BE2C (cell line): ENCODE data around the gene RNF212B.
"Not testable (repeated sequence)": the region's sequence is repeated elsewhere in the genome, so short reads cannot be mapped to it uniquely, and the experiment has no call there.

Experiments
- DNase-seq: peaks from one replicate; pipeline ENCODE4 v3.0.0-alpha.2; 2020
- H3K27me3 ChIP-seq: fragments of 250-450 bp; sonication (Bioruptor Pico); 2 replicates; pipeline ENCODE4 v1.5.1; 2020; ENCODE audit warnings: mild to moderate bottlenecking
- H3K36me3 ChIP-seq: fragments of 250-450 bp; sonication (Bioruptor Pico); 2 replicates; pipeline ENCODE4 v1.5.1; 2020; ENCODE audit warnings: mild to moderate bottlenecking
- H3K4me1 ChIP-seq: fragments of 250-450 bp; sonication (Bioruptor Pico); 2 replicates; pipeline ENCODE4 v1.5.1; 2020
- H3K4me3 ChIP-seq: 2 replicates; pipeline ENCODE4 v1.5.1; 2011; ENCODE audit warnings: low read depth, low read length
- H3K9me3 ChIP-seq: fragments of 250-450 bp; sonication (Bioruptor Pico); 2 replicates; pipeline ENCODE4 v1.5.1; 2020
- TF ChIP-seq, protein P1 (sequence below): IDR thresholded peaks from 2 replicates; pipeline ENCODE4 v1.5.1; 2012; ENCODE audit warnings: mild to moderate bottlenecking, low read depth, low read length

Gene RNF212B

DNA sequence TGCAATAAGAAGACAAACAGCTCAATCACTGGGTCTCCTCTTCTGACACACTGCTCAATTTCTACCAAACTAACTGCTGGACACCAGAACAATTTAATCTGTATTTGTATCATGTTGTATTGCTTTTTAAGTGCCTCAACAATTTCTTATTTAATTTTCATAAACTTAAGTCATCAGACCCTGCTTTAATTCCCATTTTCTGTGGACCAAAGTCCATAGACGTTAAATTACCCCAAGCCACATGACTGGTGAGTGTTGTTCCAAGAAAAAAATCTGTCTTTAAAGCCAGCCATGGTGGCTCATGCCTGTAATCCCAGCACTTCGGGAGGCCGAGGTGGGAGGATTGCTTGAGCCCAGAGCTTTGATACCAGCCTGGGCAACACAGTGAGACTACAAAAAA lies 39.5 kb downstream of the RNF212B start:
- Histone ChIP-seq H3K36me3 (no peaks in the 10 kb centered on the region), H3K4me1 (no peaks in the 10 kb centered on the region; the same call in 1 of the 2 replicates), H3K27me3 (peaks cover 14% of the 10 kb centered on the region), H3K9me3 (no peaks in the 10 kb centered on the region), H3K4me3 (no peak overlapping the region)
- TF ChIP-seq, protein P1, sequence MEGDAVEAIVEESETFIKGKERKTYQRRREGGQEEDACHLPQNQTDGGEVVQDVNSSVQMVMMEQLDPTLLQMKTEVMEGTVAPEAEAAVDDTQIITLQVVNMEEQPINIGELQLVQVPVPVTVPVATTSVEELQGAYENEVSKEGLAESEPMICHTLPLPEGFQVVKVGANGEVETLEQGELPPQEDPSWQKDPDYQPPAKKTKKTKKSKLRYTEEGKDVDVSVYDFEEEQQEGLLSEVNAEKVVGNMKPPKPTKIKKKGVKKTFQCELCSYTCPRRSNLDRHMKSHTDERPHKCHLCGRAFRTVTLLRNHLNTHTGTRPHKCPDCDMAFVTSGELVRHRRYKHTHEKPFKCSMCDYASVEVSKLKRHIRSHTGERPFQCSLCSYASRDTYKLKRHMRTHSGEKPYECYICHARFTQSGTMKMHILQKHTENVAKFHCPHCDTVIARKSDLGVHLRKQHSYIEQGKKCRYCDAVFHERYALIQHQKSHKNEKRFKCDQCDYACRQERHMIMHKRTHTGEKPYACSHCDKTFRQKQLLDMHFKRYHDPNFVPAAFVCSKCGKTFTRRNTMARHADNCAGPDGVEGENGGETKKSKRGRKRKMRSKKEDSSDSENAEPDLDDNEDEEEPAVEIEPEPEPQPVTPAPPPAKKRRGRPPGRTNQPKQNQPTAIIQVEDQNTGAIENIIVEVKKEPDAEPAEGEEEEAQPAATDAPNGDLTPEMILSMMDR, result no peak
- DNase-seq, result no peak

DNA sequence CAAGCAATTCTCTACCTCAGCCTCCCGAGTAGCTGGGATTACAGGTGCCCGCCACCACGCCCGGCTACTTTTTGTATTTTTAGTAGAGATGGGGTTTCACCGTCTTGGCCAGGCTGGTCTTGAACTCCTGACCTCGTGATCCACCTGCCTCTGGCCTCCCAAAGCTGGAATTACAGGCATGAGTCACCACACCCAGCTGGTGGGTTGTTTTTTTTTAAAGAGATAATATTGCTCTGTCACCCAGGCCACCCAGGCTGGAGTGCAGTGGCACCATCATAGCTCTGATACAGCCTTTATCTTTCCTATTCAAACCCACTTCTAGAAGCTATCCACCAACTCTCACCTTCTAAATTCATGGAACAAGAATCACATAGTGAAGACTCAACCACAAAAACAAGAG lies 40.2 kb downstream of the RNF212B start:
- H3K4me1 ChIP-seq, H3K4me3 ChIP-seq, DNase-seq, H3K36me3 ChIP-seq, H3K27me3 ChIP-seq, H3K9me3 ChIP-seq: not testable (repeated sequence)

DNA sequence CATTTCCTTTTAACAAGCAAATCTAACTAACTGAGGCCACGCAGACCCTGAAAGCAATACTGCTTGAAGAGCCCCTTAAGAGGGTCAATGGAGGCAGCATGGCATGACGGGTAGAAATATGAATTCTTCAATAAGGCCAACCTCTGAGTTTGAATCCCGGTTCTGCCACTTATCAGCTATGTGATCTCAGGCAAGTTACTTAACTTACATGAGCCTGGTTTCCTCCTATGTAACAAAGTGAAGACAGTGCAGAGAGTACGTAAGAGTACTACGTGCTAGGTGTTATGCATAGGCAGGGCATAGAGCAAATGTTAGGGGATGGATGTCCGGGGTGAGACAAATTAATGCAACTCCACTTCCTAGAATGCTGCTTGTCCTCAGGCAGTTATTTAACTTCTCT lies 43.5 kb downstream of the RNF212B start:
- Histone ChIP-seq H3K4me3 (no peak overlapping the region), H3K4me1 (no peaks in the 10 kb centered on the region; the same call in 1 of the 2 replicates), H3K36me3 (no peaks in the 10 kb centered on the region), H3K27me3 (no peaks in the 10 kb centered on the region), H3K9me3 (no peaks in the 10 kb centered on the region)
- DNase-seq, result no peak
- TF ChIP-seq, protein P1, result no peak

DNA sequence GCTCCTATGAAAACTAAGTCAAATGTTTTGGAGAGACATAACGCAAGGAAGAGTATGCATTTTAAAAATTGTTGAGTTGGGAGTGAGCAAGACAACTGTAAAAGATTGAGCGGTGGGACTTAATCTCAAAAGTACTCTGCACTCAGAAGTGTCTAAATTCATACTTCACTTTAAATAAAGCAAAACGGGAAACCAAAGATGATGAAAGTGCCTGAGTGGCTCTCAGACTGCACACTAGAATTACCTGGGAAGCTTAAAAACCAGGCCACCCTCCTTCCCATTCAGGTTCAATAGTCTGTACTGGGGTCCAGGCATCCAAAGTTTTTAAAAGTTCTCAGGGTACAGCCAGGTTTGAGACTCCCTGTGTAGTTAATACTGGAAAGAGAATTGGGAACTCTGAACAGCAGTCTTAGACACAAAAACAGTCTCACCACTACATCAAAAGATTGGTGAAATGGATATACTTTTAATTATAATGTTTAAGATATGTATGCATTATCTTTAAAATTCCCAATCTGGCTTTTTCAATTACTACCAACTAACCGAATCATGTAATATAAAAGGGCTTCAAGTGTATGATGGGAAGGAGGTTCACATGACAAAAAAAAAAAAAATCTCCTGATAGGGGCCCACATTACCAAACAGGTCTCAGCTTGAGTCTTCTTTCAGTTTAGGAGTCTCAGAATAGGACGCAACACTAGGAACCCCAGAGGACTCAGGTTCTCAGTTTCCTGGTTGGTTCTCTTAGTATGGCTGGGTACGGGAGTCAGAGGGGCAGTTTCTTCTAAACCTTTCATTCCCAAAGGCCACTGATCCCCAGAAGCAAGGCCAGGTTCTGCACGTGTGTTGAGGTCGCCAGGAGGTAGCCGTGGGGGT lies 47.2 kb downstream of the RNF212B start:
- Histone ChIP-seq H3K9me3 (no peaks in the 10 kb centered on the region), H3K4me3 (peak overlapping the region; percentile 86), H3K27me3 (peaks cover 8% of the 10 kb centered on the region; the same call in 1 of the 2 replicates), H3K4me1 (no peaks in the 10 kb centered on the region; the same call in 1 of the 2 replicates), H3K36me3 (no peaks in the 10 kb centered on the region)
- no peak for DNase-seq
- TF ChIP-seq, protein P1, result no peak

DNA sequence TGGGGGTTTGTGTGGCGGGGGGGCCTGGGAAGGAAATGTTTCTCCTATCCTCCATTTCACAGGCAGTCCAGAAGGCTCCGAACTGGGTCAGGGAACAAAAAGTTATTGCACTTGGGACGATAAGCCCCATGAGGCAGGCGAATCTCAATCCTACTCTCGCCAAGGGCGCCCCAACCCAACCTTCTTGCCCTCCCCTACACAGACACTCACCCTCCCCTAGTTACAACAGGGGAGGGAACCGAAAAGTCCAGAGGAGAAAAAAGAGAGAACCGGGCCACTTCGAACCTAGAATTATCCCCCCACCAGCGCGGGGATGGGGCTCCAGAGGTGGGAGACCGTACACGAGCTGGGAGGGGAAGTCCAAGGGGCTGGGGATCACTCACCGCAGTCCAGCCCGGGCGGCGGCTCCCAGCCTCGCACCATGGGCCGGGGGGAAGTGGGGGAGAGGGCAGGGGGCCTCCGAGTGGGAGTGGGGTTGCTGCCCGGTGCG lies 47.8 kb downstream of the RNF212B start:
- no peaks in the 10 kb centered on the region for H3K36me3 ChIP-seq
- DNase-seq, result no peak
- peak overlapping the region; percentile 86 for H3K4me3 ChIP-seq
- TF ChIP-seq, protein P1, result no peak
- no peaks in the 10 kb centered on the region for H3K9me3 ChIP-seq
- H3K4me1 ChIP-seq, result no peaks in the 10 kb centered on the region; the same call in 1 of the 2 replicates
- peaks cover 8% of the 10 kb centered on the region; the same call in 1 of the 2 replicates for H3K27me3 ChIP-seq

DNA sequence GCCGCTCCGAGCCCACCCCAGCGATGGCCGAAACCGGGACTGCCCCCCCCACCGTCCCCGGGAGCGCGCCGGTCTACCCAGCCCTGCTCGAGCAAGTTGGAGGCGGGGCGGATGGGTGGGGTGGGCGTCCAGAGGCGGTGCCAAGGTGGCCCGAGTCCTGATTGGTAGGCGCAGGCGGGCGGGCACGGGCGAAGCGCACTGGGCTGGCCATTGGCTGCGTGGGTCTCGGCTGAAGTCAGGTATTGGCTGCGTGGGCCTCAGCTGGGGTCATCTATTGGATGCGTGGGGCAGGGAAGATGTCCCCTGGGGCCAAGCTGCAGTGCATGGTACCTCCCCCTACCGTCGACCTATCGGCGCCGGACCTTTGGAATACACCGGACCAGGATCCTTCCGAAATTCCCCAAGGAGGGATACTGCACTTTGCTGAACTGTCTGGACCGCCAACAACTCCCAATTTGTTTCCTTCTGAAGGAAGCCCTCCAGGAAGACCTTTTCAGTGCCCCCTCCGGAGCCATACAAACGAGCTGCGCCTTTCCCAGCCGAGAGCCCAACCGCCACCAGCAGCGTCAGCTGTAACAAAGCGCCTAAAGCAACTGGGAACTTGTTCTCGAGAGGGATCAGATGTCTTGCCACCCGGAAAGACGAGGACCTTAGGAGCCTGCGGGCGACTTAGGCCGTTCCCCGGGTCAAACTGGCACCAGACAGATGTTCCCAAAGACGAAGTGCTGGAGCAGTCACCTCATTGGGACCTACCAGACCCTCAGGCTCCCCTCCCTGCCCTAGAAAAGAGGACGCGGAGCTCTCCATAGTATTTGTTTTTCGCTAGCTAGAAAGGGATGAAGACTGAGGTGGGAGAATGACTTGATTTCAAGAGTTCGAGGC lies 48.5 kb downstream of the RNF212B start, which contains the start of gene HOMEZ:
HOMEZ (minus strand) TSS at position 113 of the 882 bp plus-strand sequence. CDS start 180 bp downstream, outside the sequence.
- H3K27me3 ChIP-seq, result peaks cover 8% of the 10 kb centered on the region; the same call in 1 of the 2 replicates
- TF ChIP-seq, protein P1, result peak; percentile 17; the same call in 1 of the 2 replicates
- H3K9me3 ChIP-seq, result no peaks in the 10 kb centered on the region
- H3K36me3 ChIP-seq, result no peaks in the 10 kb centered on the region
- H3K4me1 ChIP-seq, result no peaks in the 10 kb centered on the region; the same call in 1 of the 2 replicates
- H3K4me3 ChIP-seq, result peak within 1 kb of the TSS; percentile 86
- peak; percentile 99 for DNase-seq
